ENCODE results near the gene THRA. TPM values are rescaled to one million over a fixed set of nuclear protein-coding genes. Genes with fewer than 3 reads are reported as not detected.
A peak's percentile ranks its signal among the peaks of the same experiment; 100 is the strongest.

Gene THRA
- 30.8 TPM for total RNA-seq

- H3K9me3 ChIP-seq (ENCODE audit: control insufficient read depth in 3 of 3, low read length in 3 of 3) = no peaks in the 10 kb centered on the region
- H3K4me3 ChIP-seq (ENCODE audit: low read length in 3 of 3) = peak within 1 kb of the TSS; percentile 83 to 93 (median 92)
- peaks cover 41 to 59% (median 46%) of the 10 kb centered on the region in 3 donors for H3K4me1 ChIP-seq (ENCODE audit: control insufficient read depth in 3 of 3, insufficient read depth in 3 of 3, low read length in 3 of 3)
- H3K9ac ChIP-seq (ENCODE audit: low read depth in 1 of 3, low read length in 3 of 3) = peak within 1 kb of the TSS; percentile 90 to 100 (median 95)
- H3K27me3 ChIP-seq (ENCODE audit: control insufficient read depth in 3 of 3, insufficient read depth in 3 of 3, low read length in 3 of 3) = no peaks in the 10 kb centered on the region
- peak within 1 kb of the TSS; percentile 99 for H3K27ac ChIP-seq (ENCODE audit: low read depth, low read length)
- H3K36me3 ChIP-seq (ENCODE audit: control insufficient read depth in 3 of 3, insufficient read depth in 3 of 3, low read length in 3 of 3) = peaks cover 0 to 3% (median 0%) of the 10 kb centered on the region in 3 donors
Observed at GRCh38 chr17:40062329-40063186, at the start of gene THRA. Gene THRA, plus strand, starts transcription at chr17:40062965. Its CDS starts 11,524 bp downstream, at chr17:40074489.

GRCh38 chr17:40014375-40014980 is 48.3 kb upstream of the THRA start:
- H3K27me3 ChIP-seq (ENCODE audit: control insufficient read depth in 3 of 3, insufficient read depth in 3 of 3, low read length in 3 of 3) = no peaks in the 10 kb centered on the region
- H3K36me3 ChIP-seq (ENCODE audit: control insufficient read depth in 3 of 3, insufficient read depth in 3 of 3, low read length in 3 of 3) = peaks cover under 1 to 3% (median 2%) of the 10 kb centered on the region in 3 donors
- no peaks in the 10 kb centered on the region for H3K9me3 ChIP-seq (ENCODE audit: control insufficient read depth in 3 of 3, low read length in 3 of 3)
- no peak overlapping the region for H3K4me3 ChIP-seq (ENCODE audit: low read length in 3 of 3)
- peak overlapping the region; percentile 23 to 82 (median 40) for H3K9ac ChIP-seq (ENCODE audit: low read depth in 1 of 3, low read length in 3 of 3)
- peak overlapping the region; percentile 79 for H3K27ac ChIP-seq (ENCODE audit: low read depth, low read length)
- peaks cover 52 to 61% (median 59%) of the 10 kb centered on the region in 3 donors for H3K4me1 ChIP-seq (ENCODE audit: control insufficient read depth in 3 of 3, insufficient read depth in 3 of 3, low read length in 3 of 3)

GRCh38 chr17:40015005-40015997 is 47.5 kb upstream of the THRA start, which contains the start of gene CSF3:
Gene CSF3, plus strand, starts transcription at chr17:40015440. Its CDS starts 35 bp downstream, at chr17:40015475.
- peak within 1 kb of the TSS; percentile 52 to 58 (median 54) for H3K4me3 ChIP-seq (ENCODE audit: low read length in 3 of 3)
- peaks cover 7 to 9% (median 8%) of the 10 kb centered on the region in 3 donors for H3K36me3 ChIP-seq (ENCODE audit: control insufficient read depth in 3 of 3, insufficient read depth in 3 of 3, low read length in 3 of 3)
- peak within 1 kb of the TSS; percentile 61 to 82 (median 65) for H3K9ac ChIP-seq (ENCODE audit: low read depth in 1 of 3, low read length in 3 of 3)
- peak within 1 kb of the TSS; percentile 79 for H3K27ac ChIP-seq (ENCODE audit: low read depth, low read length)
- no peaks in the 10 kb centered on the region for H3K9me3 ChIP-seq (ENCODE audit: control insufficient read depth in 3 of 3, low read length in 3 of 3)
- peaks cover 60 to 69% (median 67%) of the 10 kb centered on the region in 3 donors for H3K4me1 ChIP-seq (ENCODE audit: control insufficient read depth in 3 of 3, insufficient read depth in 3 of 3, low read length in 3 of 3)
- no peaks in the 10 kb centered on the region for H3K27me3 ChIP-seq (ENCODE audit: control insufficient read depth in 3 of 3, insufficient read depth in 3 of 3, low read length in 3 of 3)

GRCh38 chr17:40015998-40016985 is 46.5 kb upstream of the THRA start:
- Histone ChIP-seq H3K9ac (ENCODE audit: low read depth in 1 of 3, low read length in 3 of 3) (peak overlapping the region; percentile 61 to 82 (median 65)), H3K4me1 (ENCODE audit: control insufficient read depth in 3 of 3, insufficient read depth in 3 of 3, low read length in 3 of 3) (peaks cover 66 to 73% (median 69%) of the 10 kb centered on the region in 3 donors), H3K27me3 (ENCODE audit: control insufficient read depth in 3 of 3, insufficient read depth in 3 of 3, low read length in 3 of 3) (no peaks in the 10 kb centered on the region), H3K9me3 (ENCODE audit: control insufficient read depth in 3 of 3, low read length in 3 of 3) (no peaks in the 10 kb centered on the region), H3K27ac (ENCODE audit: low read depth, low read length) (peak overlapping the region; percentile 79), H3K4me3 (ENCODE audit: low read length in 3 of 3) (peak overlapping the region; percentile 52 to 58 (median 54)), H3K36me3 (ENCODE audit: control insufficient read depth in 3 of 3, insufficient read depth in 3 of 3, low read length in 3 of 3) (peaks cover 8 to 13% (median 8%) of the 10 kb centered on the region in 3 donors)

- Histone ChIP-seq H3K27ac (ENCODE audit: low read depth, low read length) (peak overlapping the region; percentile 79), H3K4me3 (ENCODE audit: low read length in 3 of 3) (peak overlapping the region in 2 of 3 donors; percentile 15 to 30), H3K36me3 (ENCODE audit: control insufficient read depth in 3 of 3, insufficient read depth in 3 of 3, low read length in 3 of 3) (peaks cover 17 to 24% (median 19%) of the 10 kb centered on the region in 3 donors), H3K4me1 (ENCODE audit: control insufficient read depth in 3 of 3, insufficient read depth in 3 of 3, low read length in 3 of 3) (peaks cover 67 to 86% (median 78%) of the 10 kb centered on the region in 3 donors), H3K27me3 (ENCODE audit: control insufficient read depth in 3 of 3, insufficient read depth in 3 of 3, low read length in 3 of 3) (no peaks in the 10 kb centered on the region), H3K9ac (ENCODE audit: low read depth in 1 of 3, low read length in 3 of 3) (peak overlapping the region; percentile 33 to 82 (median 64)), H3K9me3 (ENCODE audit: control insufficient read depth in 3 of 3, low read length in 3 of 3) (no peaks in the 10 kb centered on the region)
Observed at GRCh38 chr17:40017422-40018080, 45.2 kb upstream of the THRA start.

- H3K27me3 ChIP-seq (ENCODE audit: control insufficient read depth in 3 of 3, insufficient read depth in 3 of 3, low read length in 3 of 3) = no peaks in the 10 kb centered on the region
- H3K9ac ChIP-seq (ENCODE audit: low read depth in 1 of 3, low read length in 3 of 3) = peak overlapping the region; percentile 38 to 82 (median 51)
- H3K4me3 ChIP-seq (ENCODE audit: low read length in 3 of 3) = peak overlapping the region in 2 of 3 donors; percentile 30 to 54
- peaks cover 24 to 30% (median 24%) of the 10 kb centered on the region in 3 donors for H3K36me3 ChIP-seq (ENCODE audit: control insufficient read depth in 3 of 3, insufficient read depth in 3 of 3, low read length in 3 of 3)
- no peaks in the 10 kb centered on the region for H3K9me3 ChIP-seq (ENCODE audit: control insufficient read depth in 3 of 3, low read length in 3 of 3)
- peak overlapping the region; percentile 79 for H3K27ac ChIP-seq (ENCODE audit: low read depth, low read length)
- peaks cover 74 to 94% (median 86%) of the 10 kb centered on the region in 3 donors for H3K4me1 ChIP-seq (ENCODE audit: control insufficient read depth in 3 of 3, insufficient read depth in 3 of 3, low read length in 3 of 3)
Observed at GRCh38 chr17:40018211-40019121, 44.3 kb upstream of the THRA start.

- peak overlapping the region in 2 of 3 donors; percentile 1 to 13 for H3K4me3 ChIP-seq (ENCODE audit: low read length in 3 of 3)
- H3K36me3 ChIP-seq (ENCODE audit: control insufficient read depth in 3 of 3, insufficient read depth in 3 of 3, low read length in 3 of 3) = peaks cover 24 to 30% (median 24%) of the 10 kb centered on the region in 3 donors
- H3K4me1 ChIP-seq (ENCODE audit: control insufficient read depth in 3 of 3, insufficient read depth in 3 of 3, low read length in 3 of 3) = peaks cover 74 to 93% (median 86%) of the 10 kb centered on the region in 3 donors
- H3K9me3 ChIP-seq (ENCODE audit: control insufficient read depth in 3 of 3, low read length in 3 of 3) = no peaks in the 10 kb centered on the region
- H3K27me3 ChIP-seq (ENCODE audit: control insufficient read depth in 3 of 3, insufficient read depth in 3 of 3, low read length in 3 of 3) = no peaks in the 10 kb centered on the region
- H3K9ac ChIP-seq (ENCODE audit: low read depth in 1 of 3, low read length in 3 of 3) = peak overlapping the region; percentile 38 to 82 (median 51)
- H3K27ac ChIP-seq (ENCODE audit: low read depth, low read length) = peak overlapping the region; percentile 79
Observed at GRCh38 chr17:40019140-40019991, 43.4 kb upstream of the THRA start.

All from skeletal muscle tissue (tissue), 4 donors.